Activated effector memory CD4-positive, alpha-beta T cell treated with anti-CD3 and anti-CD28 coated beads, Interleukin-2, amount 50 U/mL, for 16 hours (primary cell): ENCODE measurements around the gene CCDC73.
A peak's percentile ranks its signal among the peaks of the same experiment; 100 is the strongest.

Experiments
- DNase-seq: peaks from one replicate; pipeline ENCODE4 v3.0.0-alpha.2; 2020

The CCDC73 gene

DNA sequence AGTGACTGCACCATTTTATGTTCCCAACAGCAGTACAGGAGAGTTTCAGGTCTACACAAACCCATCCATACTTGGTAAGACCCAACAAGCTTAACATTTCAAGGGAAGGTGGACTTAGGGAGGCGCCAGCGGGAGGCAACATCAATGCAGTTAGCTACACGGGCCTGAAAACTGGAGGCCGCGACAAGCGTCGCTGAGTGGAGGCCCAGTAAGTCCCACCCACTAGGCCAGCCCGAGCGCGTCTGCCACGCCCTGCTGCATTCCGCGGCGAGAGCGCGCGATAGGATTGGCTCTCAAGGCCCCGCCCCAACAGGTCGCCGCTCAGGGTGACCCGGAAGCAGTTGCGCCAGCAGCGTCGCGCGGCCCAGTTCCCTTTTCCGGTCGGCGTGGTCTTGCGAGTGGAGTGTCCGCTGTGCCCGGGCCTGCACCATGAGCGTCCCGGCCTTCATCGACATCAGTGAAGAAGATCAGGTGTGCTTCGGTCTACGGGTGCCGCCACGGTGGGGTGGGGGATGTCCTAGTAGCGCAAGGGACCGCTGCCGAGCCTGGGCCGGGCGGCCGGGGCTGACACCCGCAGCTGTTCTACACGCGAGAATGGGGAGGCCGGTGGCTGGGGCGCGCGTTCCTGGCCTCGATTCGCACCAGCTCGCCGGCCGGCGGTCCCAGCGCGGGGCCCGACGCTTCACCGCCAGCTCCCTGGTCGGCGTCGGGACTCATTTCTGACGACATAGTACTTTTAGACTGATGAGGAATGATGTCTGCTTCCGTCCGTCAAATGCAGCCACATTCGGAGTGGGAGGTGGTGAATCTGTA lies 210.8 kb downstream of the CCDC73 start, which contains the start of gene EIF3M:
EIF3M (plus strand) TSS at position 373 of the 813 bp plus-strand sequence; CDS start at position 430, 57 bp downstream.
- peak; percentile 98 for DNase-seq

- DNase-seq: no peak
Measured at GRCh38 chr11:32581556-32581955, 212.9 kb downstream of the CCDC73 start.

GRCh38 chr11:32580967-32581366 lies 213.5 kb downstream of the CCDC73 start:
- no peak for DNase-seq

DNA sequence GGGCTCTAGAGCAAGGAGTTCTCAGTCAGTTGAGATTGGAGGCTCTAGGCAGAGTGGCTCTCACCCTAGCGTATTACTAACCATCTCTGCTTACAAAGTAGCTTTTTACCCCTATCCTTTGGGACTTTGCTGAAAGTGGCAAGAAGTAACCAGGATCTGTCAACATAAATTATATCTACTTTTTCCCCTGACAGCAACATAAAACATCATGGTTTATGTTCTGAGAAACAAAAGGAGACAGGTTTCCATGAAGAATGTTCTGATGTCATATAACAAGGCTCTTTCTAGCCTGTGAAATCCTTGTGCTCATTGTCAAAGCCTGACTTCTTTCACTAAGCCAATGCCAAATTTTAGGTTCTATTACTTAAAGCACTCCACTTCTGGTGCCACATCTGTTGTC lies 218.0 kb downstream of the CCDC73 start:
- no peak for DNase-seq

GRCh38 chr11:32575070-32575469 lies 219.4 kb downstream of the CCDC73 start:
- DNase-seq: no peak

- no peak for DNase-seq
Measured at GRCh38 chr11:32574421-32574820, 220.0 kb downstream of the CCDC73 start.

GRCh38 chr11:32573228-32573627 lies 221.2 kb downstream of the CCDC73 start:
- DNase-seq: no peak

DNA sequence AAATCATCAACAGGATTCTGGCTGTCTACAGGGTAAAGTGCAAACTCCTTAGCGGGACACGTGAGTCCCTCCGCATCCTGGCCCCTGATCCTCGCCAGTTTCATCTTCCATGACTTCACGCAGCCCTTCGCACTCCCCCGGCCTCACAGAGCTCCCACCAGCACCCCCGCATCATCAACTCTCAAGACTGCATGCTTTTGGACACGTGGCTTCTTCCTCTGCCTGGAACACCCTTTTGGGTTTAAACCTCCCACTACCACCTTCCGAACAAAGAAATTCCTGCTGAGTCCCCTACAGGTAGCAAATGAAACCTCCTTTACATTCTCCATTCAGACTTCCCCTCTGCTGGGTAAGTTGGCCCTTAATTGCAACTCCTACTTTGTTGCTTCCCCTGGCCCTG lies 223.4 kb downstream of the CCDC73 start:
- no peak for DNase-seq

- no peak for DNase-seq
Measured at GRCh38 chr11:32569313-32569881, 225.1 kb downstream of the CCDC73 start.

- no peak for DNase-seq
Measured at GRCh38 chr11:32567154-32567553, 227.3 kb downstream of the CCDC73 start.

DNA sequence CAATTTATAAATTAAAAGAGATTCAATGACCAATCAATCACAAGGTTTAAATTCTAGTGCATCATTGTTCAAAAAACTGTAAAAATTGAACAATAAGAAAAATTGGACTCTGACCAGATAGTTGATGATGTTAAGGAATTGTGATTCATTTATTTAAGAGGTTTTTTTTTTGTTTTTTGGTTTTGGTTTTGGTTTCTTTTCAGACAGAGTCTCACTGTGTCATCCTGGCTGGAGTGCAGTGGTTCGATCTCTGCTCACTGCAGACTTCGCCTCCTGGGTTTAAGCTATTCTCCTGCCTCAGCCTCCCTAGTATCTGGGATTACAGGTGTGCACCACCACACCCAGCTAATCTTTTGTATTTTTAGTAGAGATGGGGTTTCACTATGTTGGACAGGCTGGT lies 227.9 kb downstream of the CCDC73 start:
- DNase-seq: no peak

DNA sequence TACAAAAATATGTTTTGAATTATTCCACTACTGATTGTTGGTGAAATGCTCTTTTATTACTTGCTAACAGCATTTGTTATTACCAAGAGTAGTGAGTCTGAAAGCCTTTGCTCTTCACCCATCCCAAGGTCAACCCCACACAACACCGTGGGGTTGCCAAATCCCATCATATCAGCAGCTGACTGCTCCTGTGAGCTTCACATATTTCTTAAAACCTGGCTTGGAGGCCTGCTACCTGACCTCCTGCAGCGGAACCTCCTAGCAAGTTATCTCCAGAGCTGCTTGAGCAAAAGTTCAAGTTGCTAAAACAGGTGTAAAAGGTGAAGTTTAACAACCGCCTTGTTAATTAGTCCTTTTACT lies 230.9 kb downstream of the CCDC73 start:
- no peak for DNase-seq

GRCh38 chr11:32562839-32563599 lies 231.4 kb downstream of the CCDC73 start:
- DNase-seq: no peak

DNA sequence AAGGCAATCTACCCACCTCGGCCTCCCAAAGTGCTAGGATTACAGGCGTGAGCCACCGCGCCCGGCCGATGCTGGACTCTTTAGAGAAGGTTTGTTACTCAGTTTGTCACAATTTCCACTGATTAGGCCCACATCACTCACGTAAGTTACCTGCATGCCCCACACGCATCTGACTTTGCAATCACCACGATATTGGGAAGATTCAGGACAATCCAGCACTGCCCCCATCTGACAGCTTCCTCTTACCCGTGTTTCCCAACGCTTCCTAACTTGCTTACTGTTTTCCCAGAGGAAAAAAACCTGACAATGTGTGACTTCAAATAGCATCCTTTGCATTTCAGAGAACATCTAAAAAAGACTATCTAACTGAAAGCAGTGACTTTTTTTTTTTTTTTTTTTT lies 232.6 kb downstream of the CCDC73 start:
- no peak for DNase-seq

- no peak for DNase-seq
Measured at GRCh38 chr11:32555895-32556294, 238.6 kb downstream of the CCDC73 start.

- DNase-seq: no peak
Measured at GRCh38 chr11:32555091-32555490, 239.4 kb downstream of the CCDC73 start.
